Measurements from ENCODE around the gene MICAL3. TPM values are rescaled to one million over a fixed set of nuclear protein-coding genes. Genes with fewer than 3 reads are reported as not detected.

Gene MICAL3
- total and polyA plus RNA-seq, 2 experiments from 2014 or later: 6.1 to 25.1 TPM

GRCh38 chr22:17882162-17882561 is 142.2 kb downstream of the MICAL3 start:
- 93 to 98% methylated on average over 2 of the region's 2 CpGs for WGBS, 2 experiments (ENCODE audit: low coverage in 1 of 2, low lambda C conversion rate in 2 of 2, missing lambda C conversion rate in 2 of 2)
- Histone ChIP-seq H2AFZ (no peak overlapping the region), H3F3A (ENCODE audit: insufficient read depth) (no peaks in the 10 kb centered on the region), H3K4me2 (ENCODE audit: unreplicated experiment) (no peak overlapping the region), H3K27ac (no peak overlapping the region), H3K79me2 (ENCODE audit: insufficient read depth) (no peaks in the 10 kb centered on the region), H3K9me3 (ENCODE audit: low read depth) (no peaks in the 10 kb centered on the region), H4K20me1 (ENCODE audit: insufficient read depth) (no peaks in the 10 kb centered on the region), H3K9ac (no peak overlapping the region), H3K4me3 (no peak overlapping the region), H3K36me3 (ENCODE audit: low read depth) (peaks cover 22% of the 10 kb centered on the region), H3K27me3 (replicated peaks; ENCODE audit: insufficient read depth) (no peaks in the 10 kb centered on the region), H3K4me1 (ENCODE audit: insufficient read depth) (no peaks in the 10 kb centered on the region), H3K9me2 (ENCODE audit: insufficient read depth) (no peaks in the 10 kb centered on the region)
- no peak for DNase-seq
- in situ Hi-C loops (cut with MboI): no loop called here
- TF ChIP-seq EZH2 (IDR thresholded peaks at IDR 0.05; ENCODE audit: insufficient read depth, poor library complexity, severe bottlenecking) (no peak), EZH2phosphoT487 (IDR thresholded peaks at IDR 0.05; ENCODE audit: insufficient read depth, low read depth) (no peak)

DNA sequence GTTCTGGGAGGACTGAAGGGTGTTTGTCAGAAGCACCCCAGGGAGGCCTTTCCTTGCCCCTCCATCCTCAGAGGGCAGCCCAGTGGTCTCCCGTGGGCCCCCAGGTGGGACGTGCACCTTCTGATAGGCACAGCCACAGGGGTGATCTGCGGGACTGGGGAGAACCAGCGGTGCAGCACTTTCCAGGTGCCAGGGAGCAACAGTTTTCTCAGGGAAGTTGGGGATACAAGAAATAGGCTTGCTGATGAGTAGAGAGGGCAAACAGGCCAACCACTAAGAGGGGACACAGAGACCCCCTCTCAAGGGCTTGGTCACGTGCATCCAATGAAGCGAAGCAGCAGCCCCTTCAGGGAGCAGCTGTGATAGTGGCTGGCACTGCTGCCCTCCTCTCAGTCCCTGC is 143.0 kb downstream of the MICAL3 start:
- Histone ChIP-seq H3K79me2 (ENCODE audit: insufficient read depth) (no peaks in the 10 kb centered on the region), H3K4me3 (no peak overlapping the region), H3F3A (ENCODE audit: insufficient read depth) (no peaks in the 10 kb centered on the region), H3K9me3 (ENCODE audit: low read depth) (no peaks in the 10 kb centered on the region), H3K27me3 (replicated peaks; ENCODE audit: insufficient read depth) (no peaks in the 10 kb centered on the region), H3K9ac (no peak overlapping the region), H3K36me3 (ENCODE audit: low read depth) (peaks cover 20% of the 10 kb centered on the region), H3K27ac (no peak overlapping the region), H3K4me1 (ENCODE audit: insufficient read depth) (no peaks in the 10 kb centered on the region), H3K9me2 (ENCODE audit: insufficient read depth) (no peaks in the 10 kb centered on the region), H4K20me1 (ENCODE audit: insufficient read depth) (no peaks in the 10 kb centered on the region), H2AFZ (no peak overlapping the region), H3K4me2 (ENCODE audit: unreplicated experiment) (no peak overlapping the region)
- DNase-seq: no peak
- in situ Hi-C loops (cut with MboI): no loop called here
- 97 to 98% methylated on average over 6 of the region's 6 CpGs for WGBS, 2 experiments (ENCODE audit: low coverage in 1 of 2, low lambda C conversion rate in 2 of 2, missing lambda C conversion rate in 2 of 2)
- no peak for TF ChIP-seq EZH2phosphoT487 (IDR thresholded peaks at IDR 0.05; ENCODE audit: insufficient read depth, low read depth)
- TF ChIP-seq EZH2 (IDR thresholded peaks at IDR 0.05; ENCODE audit: insufficient read depth, poor library complexity, severe bottlenecking): no peak

DNA sequence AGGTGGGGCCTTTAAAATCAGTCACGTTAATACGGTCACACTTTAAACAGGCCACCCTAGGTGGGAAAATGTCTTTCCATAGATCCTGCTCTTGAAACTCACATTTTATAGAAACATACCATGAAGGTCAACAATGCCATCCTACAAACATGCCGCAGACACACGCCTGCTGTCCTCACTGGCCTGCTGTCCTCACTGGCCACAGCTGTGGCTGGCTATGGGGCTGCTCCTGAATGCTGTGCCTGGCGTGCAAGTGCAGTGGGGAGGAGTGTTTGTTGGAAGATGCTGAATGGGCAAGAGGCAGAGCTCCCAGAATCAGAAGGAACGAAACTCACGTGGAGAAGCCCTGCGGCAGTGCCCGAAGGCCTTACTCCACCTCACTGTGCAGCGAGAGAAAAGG is 143.9 kb downstream of the MICAL3 start:
- no peaks in the 10 kb centered on the region for H3K9me2 ChIP-seq (ENCODE audit: insufficient read depth)
- H3K27me3 ChIP-seq (replicated peaks; ENCODE audit: insufficient read depth): no peaks in the 10 kb centered on the region
- WGBS, 2 experiments (ENCODE audit: low coverage in 1 of 2, low lambda C conversion rate in 2 of 2, missing lambda C conversion rate in 2 of 2): 97 to 98% methylated on average over 10 of the region's 10 CpGs
- H3K9me3 ChIP-seq (ENCODE audit: low read depth): no peaks in the 10 kb centered on the region
- no peaks in the 10 kb centered on the region for H3F3A ChIP-seq (ENCODE audit: insufficient read depth)
- in situ Hi-C loops (cut with MboI): no loop called here
- H3K27ac ChIP-seq: no peak overlapping the region
- H3K36me3 ChIP-seq (ENCODE audit: low read depth): peaks cover 17% of the 10 kb centered on the region
- TF ChIP-seq EZH2 (IDR thresholded peaks at IDR 0.05; ENCODE audit: insufficient read depth, poor library complexity, severe bottlenecking) (no peak), EZH2phosphoT487 (IDR thresholded peaks at IDR 0.05; ENCODE audit: insufficient read depth, low read depth) (no peak)
- no peaks in the 10 kb centered on the region for H4K20me1 ChIP-seq (ENCODE audit: insufficient read depth)
- H3K9ac ChIP-seq: no peak overlapping the region
- no peak overlapping the region for H3K4me2 ChIP-seq (ENCODE audit: unreplicated experiment)
- H3K4me3 ChIP-seq: no peak overlapping the region
- H3K4me1 ChIP-seq (ENCODE audit: insufficient read depth): no peaks in the 10 kb centered on the region
- no peaks in the 10 kb centered on the region for H3K79me2 ChIP-seq (ENCODE audit: insufficient read depth)
- no peak overlapping the region for H2AFZ ChIP-seq
- no peak for DNase-seq

- no peaks in the 10 kb centered on the region for H3K9me3 ChIP-seq (ENCODE audit: low read depth)
- no peak overlapping the region for H3K4me2 ChIP-seq (ENCODE audit: unreplicated experiment)
- H3K79me2 ChIP-seq (ENCODE audit: insufficient read depth): no peaks in the 10 kb centered on the region
- peaks cover 17% of the 10 kb centered on the region for H3K36me3 ChIP-seq (ENCODE audit: low read depth)
- DNase-seq: no peak
- in situ Hi-C loops (cut with MboI): no loop called here
- H3K4me3 ChIP-seq: no peak overlapping the region
- no peak overlapping the region for H3K9ac ChIP-seq
- no peaks in the 10 kb centered on the region for H3K9me2 ChIP-seq (ENCODE audit: insufficient read depth)
- H3K27me3 ChIP-seq (replicated peaks; ENCODE audit: insufficient read depth): no peaks in the 10 kb centered on the region
- H3F3A ChIP-seq (ENCODE audit: insufficient read depth): no peaks in the 10 kb centered on the region
- TF ChIP-seq EZH2phosphoT487 (IDR thresholded peaks at IDR 0.05; ENCODE audit: insufficient read depth, low read depth) (no peak), EZH2 (IDR thresholded peaks at IDR 0.05; ENCODE audit: insufficient read depth, poor library complexity, severe bottlenecking) (no peak)
- no peaks in the 10 kb centered on the region for H4K20me1 ChIP-seq (ENCODE audit: insufficient read depth)
- WGBS, 2 experiments (ENCODE audit: low coverage in 1 of 2, low lambda C conversion rate in 2 of 2, missing lambda C conversion rate in 2 of 2): 97% methylated on average over 17 of the region's 17 CpGs
- H3K27ac ChIP-seq: no peak overlapping the region
- H3K4me1 ChIP-seq (ENCODE audit: insufficient read depth): no peaks in the 10 kb centered on the region
- H2AFZ ChIP-seq: no peak overlapping the region
These were observed 144.3 kb downstream of the MICAL3 start for GRCh38 chr22:17880020-17880419.

- DNase-seq: no peak
- Histone ChIP-seq H3K9ac (no peak overlapping the region), H3K9me2 (ENCODE audit: insufficient read depth) (no peaks in the 10 kb centered on the region), H3K27ac (no peak overlapping the region), H3K4me2 (ENCODE audit: unreplicated experiment) (no peak overlapping the region), H3K4me1 (ENCODE audit: insufficient read depth) (no peaks in the 10 kb centered on the region), H3K27me3 (replicated peaks; ENCODE audit: insufficient read depth) (no peaks in the 10 kb centered on the region), H2AFZ (no peak overlapping the region), H3K9me3 (ENCODE audit: low read depth) (no peaks in the 10 kb centered on the region), H3K36me3 (ENCODE audit: low read depth) (peaks cover 9% of the 10 kb centered on the region), H4K20me1 (ENCODE audit: insufficient read depth) (no peaks in the 10 kb centered on the region), H3F3A (ENCODE audit: insufficient read depth) (no peaks in the 10 kb centered on the region), H3K79me2 (ENCODE audit: insufficient read depth) (no peaks in the 10 kb centered on the region), H3K4me3 (no peak overlapping the region)
- 84 to 85% methylated on average over 7 of the region's 7 CpGs for WGBS, 2 experiments (ENCODE audit: low coverage in 1 of 2, low lambda C conversion rate in 2 of 2, missing lambda C conversion rate in 2 of 2)
- in situ Hi-C loops (cut with MboI): no loop called here
- no peak for TF ChIP-seq EZH2phosphoT487 (IDR thresholded peaks at IDR 0.05; ENCODE audit: insufficient read depth, low read depth)
- TF ChIP-seq EZH2 (IDR thresholded peaks at IDR 0.05; ENCODE audit: insufficient read depth, poor library complexity, severe bottlenecking): no peak
These were observed 145.4 kb downstream of the MICAL3 start for GRCh38 chr22:17878941-17879340.

All from GM23248 (cell line).